ENCODE data around the gene ABHD11.
"Not testable (repeated sequence)": the region's sequence is repeated elsewhere in the genome, so short reads cannot be mapped to it uniquely, and the experiment has no call there.

The ABHD11 gene

GRCh38 chr7:73722182-73722581 is 16.4 kb downstream of the ABHD11 start:
- not testable (repeated sequence) for FAIRE-seq; DNase-seq (ENCODE audit: extremely low spot score, insufficient read length, low read depth)

- FAIRE-seq (no peak), DNase-seq (ENCODE audit: extremely low spot score, insufficient read length, low read depth) (no peak)
These were observed 17.2 kb downstream of the ABHD11 start for GRCh38 chr7:73721377-73721817.

- DNase-seq (ENCODE audit: extremely low spot score, insufficient read length, low read depth); FAIRE-seq: not testable (repeated sequence)
These were observed 18.2 kb downstream of the ABHD11 start for GRCh38 chr7:73720443-73720842.

GRCh38 chr7:73719806-73720169 is 18.8 kb downstream of the ABHD11 start:
- FAIRE-seq, result no peak
- no peak for DNase-seq (ENCODE audit: extremely low spot score, insufficient read length, low read depth)

GRCh38 chr7:73718905-73719805 is 19.4 kb downstream of the ABHD11 start, which contains the start of gene STX1A:
TSS of gene STX1A (minus strand) at chr7:73719669. CDS start at chr7:73719631, 38 bp downstream.
- no peak for FAIRE-seq
- DNase-seq (ENCODE audit: extremely low spot score, insufficient read length, low read depth), result peak; percentile 85

GRCh38 chr7:73718438-73718881 is 20.1 kb downstream of the ABHD11 start:
- DNase-seq (ENCODE audit: extremely low spot score, insufficient read length, low read depth) (no peak), FAIRE-seq (no peak)

GRCh38 chr7:73717991-73718405 is 20.6 kb downstream of the ABHD11 start:
- FAIRE-seq, result no peak
- no peak for DNase-seq (ENCODE audit: extremely low spot score, insufficient read length, low read depth)

GRCh38 chr7:73717025-73717807 is 21.4 kb downstream of the ABHD11 start:
- DNase-seq (ENCODE audit: extremely low spot score, insufficient read length, low read depth) (no peak), FAIRE-seq (no peak)

GRCh38 chr7:73716318-73716890 is 22.2 kb downstream of the ABHD11 start:
- DNase-seq (ENCODE audit: extremely low spot score, insufficient read length, low read depth) (no peak), FAIRE-seq (no peak)

- DNase-seq (ENCODE audit: extremely low spot score, insufficient read length, low read depth) (no peak), FAIRE-seq (no peak)
These were observed 22.8 kb downstream of the ABHD11 start for GRCh38 chr7:73715648-73716317.

GRCh38 chr7:73713319-73713718 is 25.3 kb downstream of the ABHD11 start:
- FAIRE-seq; DNase-seq (ENCODE audit: extremely low spot score, insufficient read length, low read depth): not testable (repeated sequence)

- no peak for DNase-seq (ENCODE audit: extremely low spot score, insufficient read length, low read depth)
- FAIRE-seq, result no peak
These were observed 25.8 kb downstream of the ABHD11 start for GRCh38 chr7:73712773-73713172.

GRCh38 chr7:73708961-73709549 is 29.5 kb downstream of the ABHD11 start:
- DNase-seq (ENCODE audit: extremely low spot score, insufficient read length, low read depth), result no peak
- FAIRE-seq, result no peak

GRCh38 chr7:73707045-73707631 is 31.5 kb downstream of the ABHD11 start:
- FAIRE-seq (no peak), DNase-seq (ENCODE audit: extremely low spot score, insufficient read length, low read depth) (no peak)

GRCh38 chr7:73706126-73707044 is 32.2 kb downstream of the ABHD11 start:
- DNase-seq (ENCODE audit: extremely low spot score, insufficient read length, low read depth) (no peak), FAIRE-seq (no peak)

GRCh38 chr7:73705551-73705920 is 33.1 kb downstream of the ABHD11 start:
- DNase-seq (ENCODE audit: extremely low spot score, insufficient read length, low read depth) (no peak), FAIRE-seq (no peak)

- DNase-seq (ENCODE audit: extremely low spot score, insufficient read length, low read depth) (no peak), FAIRE-seq (no peak)
These were observed 33.7 kb downstream of the ABHD11 start for GRCh38 chr7:73704640-73705550.

All from GM18507 (cell line).